Measurements from ENCODE around the gene GPR32.

DNA sequence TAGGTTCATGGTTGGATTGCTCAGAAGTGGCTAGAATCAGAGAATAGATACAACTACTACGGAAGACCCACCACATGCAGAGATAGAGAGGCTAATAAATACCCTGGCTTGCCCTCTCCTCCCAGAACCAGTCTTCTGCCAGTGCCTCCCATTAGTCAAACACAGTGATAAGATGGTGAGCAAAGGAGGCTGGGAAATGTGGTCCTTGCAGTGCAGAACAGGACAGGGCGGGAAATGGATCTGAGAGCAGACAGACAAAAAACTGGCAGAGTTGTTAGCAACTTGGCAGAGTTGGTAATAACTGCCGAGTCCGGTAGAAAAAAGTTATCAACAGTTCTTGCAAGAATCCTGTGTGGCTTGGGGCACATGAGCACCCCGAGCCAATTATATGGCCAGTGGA is 44.6 kb downstream of the GPR32 start:
- TF ChIP-seq CTCF (conservative IDR thresholded peaks at IDR 0.05 in 1 of 2, IDR thresholded peaks at IDR 0.05 in 1 of 2; ENCODE audit: extremely low read depth in 1 of 2, insufficient read depth in 1 of 2, low read depth in 1 of 2, low read length in 2 of 2): no peak
- TF ChIP-seq EZH2 (IDR thresholded peaks at IDR 0.05; ENCODE audit: borderline replicate concordance, low read length): no peak
